Activated naive CD4-positive, alpha-beta T cell (primary cell): Measurements from ENCODE around the gene GOLGA8M.
"Not testable (repeated sequence)": the region's sequence is repeated elsewhere in the genome, so short reads cannot be mapped to it uniquely, and the experiment has no call there.

ENCODE experiments used
- DNase-seq, 4 experiments: peaks; one replicate each; lab custom pipeline; 2025; lab: John Stamatoyannopoulos, UW

Gene GOLGA8M

GRCh38 chr15:28656018-28656360 is 56.2 kb downstream of the GOLGA8M start:
- not testable (repeated sequence) for DNase-seq

- DNase-seq: not testable (repeated sequence)
Observed at GRCh38 chr15:28655329-28656017, 56.7 kb downstream of the GOLGA8M start.

GRCh38 chr15:28654194-28654593 is 58.0 kb downstream of the GOLGA8M start:
- DNase-seq: not testable (repeated sequence)

GRCh38 chr15:28652538-28652937 is 59.7 kb downstream of the GOLGA8M start:
- not testable (repeated sequence) for DNase-seq
